Dedifferentiated amniotic fluid mesenchymal stem cell (primary cell): Measurements from ENCODE around the gene DCLK1.
A peak's percentile ranks its signal among the peaks of the same experiment; 100 is the strongest.

Source experiments
- DNase-seq: peaks from one replicate; pipeline ENCODE4 v3.0.0-alpha.2; 2016; ENCODE audit errors: extremely low spot score

DCLK1 gene

DNA sequence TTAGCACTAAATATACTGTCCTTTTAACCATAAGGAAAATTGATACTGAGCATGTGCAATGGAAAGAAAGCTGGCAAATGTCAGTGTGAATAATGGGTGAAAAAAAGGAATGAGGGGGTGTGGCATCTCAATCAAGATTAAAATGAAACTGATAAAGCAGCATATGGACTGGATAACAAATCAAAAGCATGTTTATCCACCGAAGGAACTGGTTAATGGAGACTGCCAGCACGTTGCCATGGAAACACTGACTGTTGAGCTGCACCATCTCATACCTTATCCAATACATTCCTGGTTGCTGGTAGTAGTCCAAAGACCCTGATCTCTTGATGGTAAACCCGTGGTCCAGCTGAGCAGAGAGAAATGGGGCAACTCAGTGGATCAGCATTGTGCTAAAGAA, 343.2 kb downstream of the DCLK1 start:
- DNase-seq, result no peak

DNA sequence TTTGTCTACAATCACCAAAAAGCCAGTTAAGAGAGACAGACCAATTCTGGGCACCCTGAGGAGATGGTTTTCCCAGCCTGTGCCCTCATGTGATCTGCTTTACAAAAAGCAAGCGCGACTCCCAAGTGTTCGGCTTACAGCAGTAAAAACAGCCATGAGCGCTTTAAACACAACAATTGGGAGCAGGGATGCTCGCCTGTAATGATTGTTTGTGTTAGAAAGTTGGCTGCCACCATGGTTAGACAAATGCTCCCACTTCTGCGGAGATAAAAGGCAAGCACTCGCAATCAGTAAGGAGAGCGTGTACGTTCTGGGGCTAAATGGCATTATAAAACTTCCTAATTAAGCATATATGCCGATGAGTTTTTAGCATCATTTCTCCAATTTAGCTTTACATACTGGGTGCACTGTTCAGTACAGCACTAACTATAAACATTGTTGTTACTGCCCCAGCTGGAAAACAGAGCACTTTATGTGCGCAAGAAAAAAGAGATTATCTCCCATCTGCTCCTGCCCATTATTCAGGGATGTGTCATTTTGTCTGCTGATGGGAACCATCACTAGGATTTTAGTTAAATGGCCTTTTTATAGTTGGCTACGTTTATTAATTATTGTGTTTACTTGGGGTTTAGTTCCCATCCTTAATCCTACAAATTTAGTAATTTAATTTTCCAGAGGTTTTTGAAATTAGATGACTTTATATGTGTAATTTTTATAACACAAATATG, 345.4 kb downstream of the DCLK1 start:
- DNase-seq, result no peak

DNA sequence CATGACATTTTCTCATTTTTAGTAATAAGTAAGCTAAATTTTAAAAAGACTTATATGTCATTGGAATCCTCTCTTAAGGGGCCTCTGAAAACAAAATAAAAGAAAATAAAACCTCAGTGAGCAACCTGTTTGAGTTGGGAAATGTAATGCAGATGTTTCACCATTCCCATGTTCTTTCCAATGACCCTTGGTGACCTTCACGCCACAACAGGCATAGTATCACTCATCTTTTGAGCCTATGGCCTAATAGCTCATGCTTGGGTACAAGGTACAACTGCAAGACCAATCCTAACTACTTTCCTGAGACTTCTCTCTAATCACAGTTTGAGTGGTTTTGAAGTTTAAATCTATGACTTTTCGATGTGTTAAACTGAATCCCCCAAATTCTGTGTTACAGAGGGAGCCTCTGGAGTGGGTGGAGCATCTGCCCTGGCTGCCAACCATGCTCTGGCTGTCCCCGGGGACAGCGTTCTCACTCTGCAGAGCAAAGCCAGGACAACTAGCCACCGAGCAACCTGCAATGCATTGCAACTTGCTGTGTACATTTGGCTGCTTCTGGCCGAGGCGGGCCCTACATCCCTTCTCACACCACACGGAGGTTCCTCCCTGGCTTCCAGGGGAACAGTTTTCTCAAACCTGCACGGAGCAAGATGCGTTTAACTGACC, 346.8 kb downstream of the DCLK1 start:
- DNase-seq, result no peak

DNA sequence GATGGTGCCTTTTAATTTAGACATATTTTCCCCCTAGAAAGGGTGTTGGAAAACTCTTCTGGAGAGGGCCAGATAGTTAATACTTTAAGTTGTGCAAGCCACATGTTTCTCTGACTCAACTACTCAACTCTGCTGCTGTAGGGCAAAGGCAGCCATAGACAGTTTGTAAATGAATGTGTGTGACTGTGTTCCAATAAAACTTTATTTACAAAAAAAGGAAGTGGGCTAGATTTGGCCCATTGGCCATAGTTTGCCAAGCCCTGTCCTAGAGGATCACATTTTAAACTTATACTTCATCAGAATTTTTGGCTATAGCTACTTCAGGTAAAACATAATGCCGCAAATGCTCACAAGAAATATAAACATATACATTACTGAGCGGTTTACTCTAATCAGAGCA, 348.4 kb downstream of the DCLK1 start:
- no peak for DNase-seq

DNA sequence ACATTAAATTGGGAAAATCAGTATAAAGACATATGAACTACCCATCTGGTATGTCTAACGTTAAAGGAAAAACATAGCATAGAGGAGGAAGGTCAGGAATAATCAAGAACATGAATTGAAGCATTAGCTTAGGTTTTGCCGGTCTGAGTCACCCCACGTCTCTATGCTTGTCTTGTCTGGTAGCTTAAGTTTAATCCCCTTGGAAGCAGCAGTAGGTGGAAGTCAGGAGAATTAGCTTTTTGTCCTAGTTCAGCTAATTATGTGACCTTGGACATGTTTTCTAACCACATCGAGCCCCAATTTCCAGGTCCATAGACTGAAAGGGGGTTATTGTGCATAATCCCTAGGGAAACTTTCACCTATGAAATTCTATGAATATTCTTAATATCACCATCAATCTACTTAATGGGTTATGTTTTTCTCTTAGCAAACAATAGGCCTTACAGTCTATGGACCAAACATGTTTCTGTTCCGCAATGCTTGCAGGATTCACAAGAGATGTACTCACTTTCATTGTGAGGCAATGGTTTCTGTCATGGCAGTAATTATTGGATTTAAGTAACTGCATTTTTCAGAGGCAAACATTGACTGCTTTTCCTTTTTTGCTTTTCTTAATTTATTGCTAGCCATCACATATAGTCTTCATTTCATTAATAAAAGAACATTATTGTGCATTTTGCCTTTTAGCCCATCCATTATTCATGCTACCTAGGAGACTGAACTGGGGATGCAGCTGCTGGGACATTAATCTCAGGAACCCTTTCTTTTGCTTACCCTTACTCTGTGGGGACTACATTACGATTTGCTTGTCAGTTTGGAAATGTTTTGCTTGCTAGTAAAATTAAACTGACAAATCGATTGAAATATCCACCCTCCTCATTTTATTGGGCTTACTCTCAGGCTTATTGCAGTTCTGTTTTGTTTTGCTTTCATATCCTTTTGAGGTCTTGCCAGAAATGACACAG, 349.9 kb downstream of the DCLK1 start:
- DNase-seq, result no peak

DNA sequence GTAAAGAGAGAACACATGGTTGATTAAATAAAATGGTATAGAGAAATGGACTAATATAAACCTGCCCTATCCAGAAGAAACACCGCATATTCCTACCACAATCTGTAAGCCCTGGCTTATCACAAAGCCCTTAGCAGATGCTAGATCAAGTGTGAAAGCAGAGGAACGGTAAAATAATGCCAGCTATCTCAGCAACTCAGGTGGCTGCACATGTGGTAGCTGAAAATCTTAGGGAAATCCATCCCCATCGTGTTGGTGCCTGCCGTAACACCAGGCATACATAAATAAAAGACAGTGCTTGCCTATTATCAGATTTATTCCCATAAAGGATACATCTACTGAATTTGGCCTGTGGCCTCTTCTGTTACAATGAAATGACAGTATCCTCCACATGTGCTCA, 350.6 kb downstream of the DCLK1 start:
- DNase-seq, result no peak

DNA sequence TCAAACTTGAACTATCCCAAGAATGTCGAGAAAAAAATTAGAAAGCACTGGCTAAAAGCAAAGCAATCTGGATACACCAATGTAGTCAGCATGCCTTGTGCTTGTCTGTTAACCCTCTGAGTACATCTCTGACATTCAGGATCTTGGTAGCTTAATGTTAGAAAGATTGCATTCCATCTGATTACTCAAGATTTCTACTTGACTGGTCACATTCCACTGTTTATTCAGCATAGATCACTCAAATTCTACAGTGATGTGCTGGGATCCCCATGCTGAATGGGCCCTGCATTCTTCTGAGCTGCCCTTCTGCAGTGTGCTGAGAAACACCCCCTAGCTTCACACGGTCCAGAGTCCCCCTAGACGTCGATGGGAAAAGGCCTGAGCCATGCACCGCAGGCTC, 359.3 kb downstream of the DCLK1 start:
- DNase-seq, result peak; percentile 88

DNA sequence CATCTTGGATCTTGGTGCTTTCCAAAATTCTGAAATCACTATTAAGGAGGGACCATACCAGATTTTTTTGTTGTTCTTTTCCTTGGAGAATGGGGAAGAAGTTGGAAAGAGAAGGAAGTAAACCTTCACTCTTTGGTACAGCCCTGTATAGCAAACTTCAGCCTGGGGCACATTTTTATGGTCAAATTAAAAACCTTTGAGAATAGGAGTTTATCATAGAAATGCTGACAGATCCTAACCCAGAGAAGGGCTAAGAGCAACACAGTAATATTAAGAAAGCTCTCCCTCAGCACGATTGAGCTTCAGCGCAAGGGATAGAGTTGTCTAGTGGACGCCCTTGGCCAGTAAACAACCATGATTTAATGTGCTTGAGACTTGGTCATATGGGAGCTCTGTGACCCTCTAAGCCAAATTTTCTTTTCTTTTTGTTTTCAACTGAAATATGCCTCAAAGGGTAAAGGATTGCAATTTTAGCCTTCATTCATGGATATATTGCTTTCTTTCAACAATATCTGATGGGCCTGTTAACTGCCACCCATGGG, 360.4 kb downstream of the DCLK1 start:
- no peak for DNase-seq

DNA sequence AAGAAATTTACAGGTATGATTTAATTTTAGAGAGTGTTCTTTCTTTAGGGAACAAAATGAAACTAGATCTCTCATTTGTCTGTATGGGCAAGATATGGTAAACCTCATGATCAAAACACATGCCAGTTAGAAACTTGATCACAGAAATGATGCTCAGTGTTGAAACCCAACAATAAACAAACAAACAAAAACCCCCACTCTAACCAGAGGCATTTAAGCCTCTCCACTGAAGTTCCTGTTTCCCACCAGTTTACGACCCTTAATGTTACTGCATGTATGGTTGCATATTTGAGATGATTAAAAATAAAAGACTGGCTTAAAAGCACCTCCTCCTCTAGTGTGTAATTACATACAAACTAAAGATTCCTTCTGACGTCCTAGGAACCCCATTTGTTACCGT, 361.4 kb downstream of the DCLK1 start:
- no peak for DNase-seq

DNA sequence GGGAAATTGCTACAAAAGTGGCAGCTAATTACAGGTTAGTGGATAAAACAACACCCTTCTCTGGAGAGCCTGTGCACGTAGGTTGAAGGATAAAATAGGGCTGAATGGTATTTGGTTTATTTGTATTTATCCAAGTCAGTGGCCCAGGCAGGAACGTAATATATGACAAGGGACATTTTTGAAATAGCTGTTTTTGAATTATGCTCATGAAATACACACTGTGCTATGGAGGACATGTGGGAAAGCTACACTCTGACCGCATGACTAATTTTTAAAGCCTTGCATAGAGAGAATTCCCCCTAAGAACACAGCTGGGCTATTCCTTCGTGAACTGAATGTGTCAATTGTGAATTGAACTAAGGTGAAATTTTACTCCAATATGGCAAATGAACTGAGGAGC, 362.6 kb downstream of the DCLK1 start:
- peak; percentile 90 for DNase-seq

DNA sequence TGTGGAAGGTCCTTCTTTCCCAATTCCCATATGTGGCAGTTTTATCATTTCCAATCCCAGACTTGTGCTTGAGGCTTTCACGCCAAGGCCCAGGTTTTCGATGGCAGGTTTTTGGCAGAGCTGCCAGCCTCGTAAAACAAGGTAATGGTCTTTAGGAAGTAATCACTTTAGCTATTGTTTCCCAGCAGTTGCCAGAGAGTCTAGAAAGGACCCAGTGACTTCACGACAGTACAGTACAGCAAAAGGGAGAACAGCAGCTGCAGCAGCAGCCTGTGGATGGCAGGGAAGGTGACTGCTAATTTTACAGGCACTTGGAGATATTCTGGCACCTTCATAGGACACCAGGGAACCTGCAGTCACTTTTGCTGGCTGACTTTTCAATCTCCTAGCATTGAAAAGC, 363.1 kb downstream of the DCLK1 start:
- no peak for DNase-seq

DNA sequence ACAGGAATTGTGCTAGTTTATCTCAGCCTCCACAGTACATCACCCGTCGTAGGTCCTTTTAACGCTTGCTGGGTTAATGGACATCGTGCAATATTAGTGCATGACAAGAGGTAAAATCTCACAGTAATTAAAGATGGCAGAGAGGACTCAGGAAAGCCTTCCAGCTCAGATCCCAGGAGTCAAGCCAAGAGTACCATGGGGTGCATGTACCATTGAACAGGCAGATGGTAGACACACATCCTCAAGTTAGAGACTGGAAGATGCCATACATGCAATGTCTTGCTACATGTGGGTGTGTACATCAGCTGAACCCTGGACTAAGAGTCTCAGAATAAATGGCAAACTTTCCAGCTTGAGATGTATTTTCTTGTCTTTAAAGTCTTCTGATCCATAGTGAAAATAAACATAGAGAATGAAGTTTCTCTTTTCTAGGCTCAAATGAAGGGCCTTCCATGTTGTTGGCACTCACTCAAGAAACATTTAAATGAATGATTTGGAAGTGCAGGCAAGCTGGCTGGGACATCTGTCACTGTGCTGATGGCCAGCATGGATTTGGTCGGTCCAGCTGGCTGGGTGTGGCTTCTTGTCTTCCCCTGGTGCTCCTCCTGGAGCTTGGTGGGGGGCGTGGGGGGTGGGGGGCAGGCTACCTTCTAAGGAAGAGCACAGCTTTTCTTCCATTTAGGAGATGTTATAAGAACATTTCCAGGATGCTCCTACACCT, 363.8 kb downstream of the DCLK1 start:
- DNase-seq, result no peak

DNA sequence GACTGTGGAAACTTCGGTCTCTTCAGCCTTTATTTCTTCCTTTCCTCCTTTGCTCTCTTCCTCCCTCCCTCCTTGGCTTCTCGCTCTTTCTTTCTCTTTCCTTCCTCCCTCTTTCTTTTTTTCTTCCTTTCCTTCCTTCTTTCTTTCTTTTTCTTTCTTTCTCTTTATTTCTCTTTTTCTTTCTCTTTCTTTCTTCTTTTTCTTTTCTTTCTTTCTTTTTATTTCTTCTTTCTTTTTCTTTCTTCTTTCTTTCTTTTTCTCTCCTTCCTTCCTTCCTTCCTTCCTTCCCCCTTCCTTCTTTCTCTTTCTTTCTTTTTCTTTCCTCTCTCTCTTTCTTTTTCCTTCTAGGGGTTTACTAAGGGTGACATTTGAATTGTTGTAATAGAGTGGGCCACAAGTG, 364.5 kb downstream of the DCLK1 start:
- DNase-seq, result no peak

DNA sequence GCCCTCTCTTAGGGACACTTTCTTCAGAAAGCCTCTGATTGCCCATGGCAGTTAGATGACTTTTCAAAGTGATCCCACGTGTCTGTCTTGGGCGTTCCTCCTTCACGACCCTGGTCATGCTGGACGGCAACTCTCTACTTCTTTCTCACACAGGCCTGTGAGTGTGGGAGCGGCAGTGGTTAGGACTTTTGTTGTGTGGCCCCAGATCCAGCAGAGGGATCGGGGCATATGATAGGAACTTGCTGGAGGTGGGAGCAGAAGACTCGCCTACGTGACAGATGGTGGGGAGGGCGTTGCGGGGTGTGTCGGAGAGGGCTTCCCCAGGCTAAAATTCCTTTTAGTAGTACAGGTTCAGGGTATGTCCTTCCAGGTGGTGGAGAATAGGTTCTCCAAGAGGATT, 365.2 kb downstream of the DCLK1 start:
- DNase-seq, result no peak

DNA sequence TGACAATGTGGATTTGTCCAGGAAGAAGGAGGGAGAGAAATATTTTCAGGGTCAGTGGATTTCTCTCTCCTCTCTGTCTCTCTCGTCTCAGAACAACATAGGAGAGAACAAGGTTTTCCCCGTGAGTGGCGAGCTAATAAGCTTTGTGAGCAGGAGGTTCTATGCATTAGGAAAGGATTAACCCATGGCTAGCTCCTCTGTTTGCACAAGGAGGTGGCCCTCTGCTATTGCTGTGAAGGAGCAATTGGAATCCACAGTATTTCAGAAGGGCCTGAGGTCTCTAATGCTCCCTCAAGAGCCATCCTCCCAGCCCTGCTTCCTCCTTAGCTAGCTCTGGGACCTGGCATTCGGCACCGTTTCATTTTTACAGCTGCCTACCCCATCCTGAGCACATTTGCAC, 365.8 kb downstream of the DCLK1 start:
- no peak for DNase-seq

DNA sequence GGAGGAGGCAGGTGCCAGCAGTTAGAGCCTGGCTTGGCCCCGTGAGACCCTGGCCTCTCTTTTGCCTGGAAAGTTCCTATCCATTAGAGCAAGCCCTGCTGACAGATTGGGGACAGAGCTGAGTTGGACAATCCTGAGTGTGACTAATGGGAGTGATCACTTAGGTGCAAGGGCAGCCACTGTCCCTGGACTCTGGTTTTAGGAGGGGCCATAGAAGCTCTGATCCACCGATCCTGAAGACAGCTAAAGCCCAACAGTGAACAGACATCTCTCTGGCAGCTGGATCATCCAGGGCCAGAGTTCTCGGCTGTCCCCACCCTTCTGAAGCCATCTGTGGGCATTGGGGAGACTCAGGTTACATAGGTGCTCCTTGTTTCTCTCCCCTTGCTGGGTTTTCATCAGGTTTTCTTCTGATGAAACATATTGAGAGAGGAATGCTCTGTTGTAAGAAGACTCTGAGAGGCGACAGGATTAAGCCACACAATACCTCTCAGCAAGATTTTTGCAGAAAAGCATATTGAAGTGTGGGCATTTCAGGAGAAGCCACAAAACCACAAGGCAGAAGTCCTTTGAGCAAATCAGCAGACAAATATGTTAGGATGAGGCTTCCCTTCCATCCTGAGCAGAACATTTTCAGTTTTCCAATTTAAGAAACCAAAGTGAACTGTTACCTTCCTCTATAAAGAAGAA, 366.7 kb downstream of the DCLK1 start:
- no peak for DNase-seq

DNA sequence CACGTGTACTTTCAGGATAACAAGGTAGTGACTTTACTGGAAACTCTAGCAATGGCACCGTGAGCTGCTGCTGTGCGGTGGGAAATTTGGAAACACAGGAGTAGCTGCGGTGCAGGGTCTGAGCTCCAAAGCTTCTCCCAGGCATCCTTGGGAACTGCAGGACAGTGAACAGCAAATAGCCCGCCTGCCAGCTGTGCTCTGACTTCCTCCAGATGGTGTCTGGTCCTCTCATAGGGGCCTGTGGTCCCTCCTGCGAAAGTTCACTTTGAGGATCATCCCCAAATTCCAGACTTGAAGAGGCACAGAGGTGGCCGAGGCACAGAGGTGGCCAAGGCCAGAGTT, 367.4 kb downstream of the DCLK1 start:
- DNase-seq, result no peak

DNA sequence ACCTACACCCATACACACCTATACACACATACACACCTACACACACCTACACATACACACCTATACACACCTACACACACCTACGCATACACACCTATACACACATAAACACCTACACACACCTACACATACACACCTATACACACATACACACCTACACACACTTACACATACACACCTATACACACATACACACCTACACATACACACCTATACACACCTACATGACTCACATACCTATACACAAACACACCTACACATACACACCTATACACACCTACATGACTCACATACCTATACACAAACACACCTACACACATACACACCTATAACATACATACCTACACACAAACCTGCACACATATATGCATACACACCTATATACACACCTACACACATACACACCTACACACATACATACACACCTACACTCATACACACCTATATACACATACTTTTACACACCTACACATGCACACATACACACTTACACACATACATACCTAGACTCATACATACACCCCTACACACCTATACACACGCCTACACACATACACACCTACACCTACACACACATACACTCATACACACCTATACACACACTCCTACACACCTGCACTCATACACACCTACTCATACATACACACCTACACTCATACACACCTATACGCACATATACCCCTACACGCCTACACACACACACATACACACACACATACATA, 368.0 kb downstream of the DCLK1 start:
- DNase-seq, result no peak

DNA sequence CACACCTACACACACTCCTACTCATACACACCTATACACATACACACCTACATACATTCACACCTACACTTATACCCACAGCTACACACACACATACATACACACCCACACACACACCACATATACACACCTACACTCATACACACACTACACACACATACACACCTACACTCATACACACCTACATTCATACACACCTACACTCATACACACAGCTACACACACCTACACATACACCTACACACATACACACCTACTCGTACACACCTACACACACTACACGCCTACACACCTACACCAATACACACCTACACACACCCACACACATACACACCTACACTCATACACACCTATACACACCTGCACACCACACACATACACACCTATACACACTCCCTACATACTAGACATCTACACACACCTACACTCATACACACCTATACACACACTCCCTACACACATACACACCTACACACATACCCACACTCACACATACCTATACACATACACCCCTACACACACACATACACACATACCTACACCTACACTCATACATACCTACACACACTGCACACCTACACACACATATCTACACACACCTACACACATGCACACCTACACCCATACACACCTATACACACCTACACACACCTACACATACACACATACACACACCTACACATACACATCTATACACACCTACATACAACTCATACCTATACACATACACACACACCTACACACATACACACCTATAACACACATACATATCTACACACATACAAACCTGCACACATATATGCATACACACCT, 369.5 kb downstream of the DCLK1 start:
- DNase-seq, result no peak
